SK-N-SH treated with all-trans-retinoic acid at 6 μM for 48 hours (cell line): ENCODE data around the gene RETREG1.

Source experiments
- ATAC-seq: fragments of 200-7000 bp; cut with Tn5 transposase; 3 replicates; pipeline ENCODE4 v1.9.1; 2020; ENCODE audit warnings: mild to moderate bottlenecking, moderate library complexity
- ARNTL ChIP-seq: fragments of 450-650 bp; formaldehyde crosslinking; IDR thresholded peaks from 2 replicates; pipeline ENCODE4 v1.5.0; 2020; ENCODE audit warnings: low read depth, mild to moderate bottlenecking, moderate library complexity, borderline replicate concordance
- BACH2 ChIP-seq: fragments of 250-450 bp; sonication (Bioruptor Pico); IDR thresholded peaks from 2 replicates; pipeline ENCODE4 v1.9.0; 2021; ENCODE audit warnings: mild to moderate bottlenecking, borderline replicate concordance
- CSDC2 ChIP-seq: fragments of 250-450 bp; sonication (Bioruptor Pico); IDR thresholded peaks from 2 replicates; pipeline ENCODE4 v1.5.0; 2020; ENCODE audit warnings: mild to moderate bottlenecking, moderate library complexity
- ESRRG ChIP-seq: fragments of 250-450 bp; sonication (Bioruptor Pico); IDR thresholded peaks from 2 replicates; pipeline ENCODE4 v1.6.1; 2021; ENCODE audit warnings: mild to moderate bottlenecking
- GLIS3 ChIP-seq: fragments of 250-450 bp; sonication (Bioruptor Pico); IDR thresholded peaks from 2 replicates; pipeline ENCODE4 v1.5.0; 2020; ENCODE audit warnings: mild to moderate bottlenecking, moderate library complexity
- OSR1 ChIP-seq: fragments of 250-450 bp; sonication (Bioruptor Pico); IDR thresholded peaks from 2 replicates; pipeline ENCODE4 v1.8.0; 2022; ENCODE audit warnings: moderate library complexity, mild to moderate bottlenecking, inconsistent platforms
- RARB ChIP-seq: fragments of 250-450 bp; sonication (Bioruptor Pico); IDR thresholded peaks from 2 replicates; pipeline ENCODE4 v1.8.0; 2021; ENCODE audit warnings: mild to moderate bottlenecking, moderate library complexity
- SNAI2 ChIP-seq: fragments of 250-450 bp; sonication (Bioruptor Pico); IDR thresholded peaks from 2 replicates; pipeline ENCODE4 v1.5.0; 2020; ENCODE audit warnings: mild to moderate bottlenecking, moderate library complexity
- TCF4 ChIP-seq: fragments of 250-450 bp; sonication (Bioruptor Pico); IDR thresholded peaks from 2 replicates; pipeline ENCODE4 v1.8.0; 2021; ENCODE audit warnings: mild to moderate bottlenecking, moderate library complexity, borderline replicate concordance
- TOX ChIP-seq: fragments of 250-450 bp; sonication (Bioruptor Pico); IDR thresholded peaks from 2 replicates; pipeline ENCODE4 v1.8.0; 2021; ENCODE audit warnings: mild to moderate bottlenecking, moderate library complexity, borderline replicate concordance
- ZC3H10 ChIP-seq: fragments of 250-450 bp; sonication (Bioruptor Pico); IDR thresholded peaks from 2 replicates; pipeline ENCODE4 v1.5.1; 2021; ENCODE audit warnings: mild to moderate bottlenecking, moderate library complexity
- ZFP3 ChIP-seq: fragments of 250-450 bp; sonication (Bioruptor Pico); IDR thresholded peaks from 2 replicates; pipeline ENCODE4 v1.5.0; 2020; ENCODE audit warnings: mild to moderate bottlenecking, moderate library complexity
- ZFP30 ChIP-seq: fragments of 450-650 bp; formaldehyde crosslinking; IDR thresholded peaks from 2 replicates; pipeline ENCODE4 v1.5.0; 2022; ENCODE audit warnings: mild to moderate bottlenecking, moderate library complexity
- ZNF565 ChIP-seq: fragments of 450-650 bp; formaldehyde crosslinking; conservative IDR thresholded peaks from 2 replicates; pipeline ENCODE4 v1.5.0; 2020; ENCODE audit warnings: low read depth, mild to moderate bottlenecking, moderate library complexity
- ZNF70 ChIP-seq: fragments of 450-650 bp; formaldehyde crosslinking; IDR thresholded peaks from 2 replicates; pipeline ENCODE4 v1.5.0; 2020; ENCODE audit warnings: mild to moderate bottlenecking, moderate library complexity
- ZNF8 ChIP-seq: fragments of 450-650 bp; formaldehyde crosslinking; IDR thresholded peaks from 2 replicates; pipeline ENCODE4 v1.5.0; 2020; ENCODE audit warnings: mild to moderate bottlenecking, moderate library complexity
- TF ChIP-seq, protein P1 (sequence below): fragments of 250-450 bp; sonication (Bioruptor Pico); IDR thresholded peaks from 2 replicates; pipeline ENCODE4 v1.5.1; 2021; ENCODE audit warnings: mild to moderate bottlenecking, moderate library complexity
- TF ChIP-seq, protein P2 (sequence below): fragments of 250-450 bp; sonication (Bioruptor Pico); IDR thresholded peaks from 2 replicates; pipeline ENCODE4 v1.8.0; 2020; ENCODE audit warnings: mild to moderate bottlenecking, moderate library complexity, borderline replicate concordance
- TF ChIP-seq, protein P3 (sequence below): fragments of 250-450 bp; sonication (Bioruptor Pico); IDR thresholded peaks from 2 replicates; pipeline ENCODE4 v1.5.1; 2020; ENCODE audit warnings: low read depth, mild to moderate bottlenecking, moderate library complexity
- TF ChIP-seq, protein P4 (sequence below): fragments of 250-450 bp; sonication (Bioruptor Pico); IDR thresholded peaks from 2 replicates; pipeline ENCODE4 v1.8.0; 2021; ENCODE audit warnings: low read depth, mild to moderate bottlenecking, moderate library complexity, borderline replicate concordance

Gene RETREG1

DNA sequence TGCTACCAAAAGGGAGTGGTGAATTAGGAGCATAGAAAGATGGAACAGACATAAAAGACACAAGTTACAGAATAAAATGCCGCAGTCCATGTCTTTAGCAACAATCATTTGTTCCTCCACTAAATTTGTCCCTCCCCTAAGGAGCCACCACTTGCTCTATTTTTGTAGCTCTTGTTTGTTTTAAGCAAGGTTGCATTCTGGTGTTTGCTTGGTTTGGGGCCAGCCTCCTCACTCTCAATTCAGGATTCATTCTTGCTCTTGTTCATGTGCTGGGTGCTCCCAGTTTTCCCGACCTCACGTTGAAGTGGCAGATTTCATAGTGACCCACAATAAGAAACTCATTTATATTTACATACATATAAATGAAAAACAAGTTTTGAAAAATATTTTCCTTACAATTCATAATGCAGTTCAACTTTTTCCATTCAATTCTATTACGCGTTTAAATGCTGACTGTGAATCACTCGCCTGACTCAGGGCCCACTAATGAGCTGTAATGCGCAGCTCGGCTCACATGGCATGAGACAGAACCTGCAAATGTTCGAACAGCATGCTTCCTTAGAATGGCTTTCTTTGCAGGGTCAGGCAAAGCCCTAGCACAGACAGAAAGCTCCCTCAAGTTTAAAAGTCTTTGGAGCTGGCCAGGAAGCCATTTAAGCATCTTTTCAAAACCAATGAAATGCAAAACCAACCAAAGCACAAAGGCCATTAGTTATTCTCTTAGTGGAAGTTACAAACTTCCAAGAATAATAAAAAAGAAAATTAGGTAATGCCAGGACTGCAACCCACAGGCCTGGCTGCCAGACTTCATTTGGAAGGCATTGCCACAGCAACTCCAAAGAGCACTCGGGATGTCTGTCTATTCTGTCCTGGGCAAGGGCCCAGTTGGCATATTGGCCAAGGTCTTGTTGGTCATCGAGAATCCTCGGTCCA is 41.7 kb downstream of the RETREG1 start:
- peak; percentile 95 for ATAC-seq
- TF ChIP-seq ZFP30 (CRISPR knock-in tag) (no peak), ZNF8 (no peak), GLIS3 (CRISPR knock-in tag) (no peak), TCF4 (CRISPR knock-in tag) (no peak), TOX (no peak), SNAI2 (CRISPR knock-in tag) (no peak), CSDC2 (CRISPR knock-in tag) (no peak), ESRRG (CRISPR knock-in tag) (no peak), ZFP3 (CRISPR knock-in tag) (no peak), RARB (CRISPR knock-in tag) (no peak), ZNF70 (CRISPR knock-in tag) (no peak), BACH2 (CRISPR knock-in tag) (no peak), ARNTL (no peak), OSR1 (no peak), ZNF565 (CRISPR knock-in tag) (no peak)
- TF ChIP-seq, protein P1, sequence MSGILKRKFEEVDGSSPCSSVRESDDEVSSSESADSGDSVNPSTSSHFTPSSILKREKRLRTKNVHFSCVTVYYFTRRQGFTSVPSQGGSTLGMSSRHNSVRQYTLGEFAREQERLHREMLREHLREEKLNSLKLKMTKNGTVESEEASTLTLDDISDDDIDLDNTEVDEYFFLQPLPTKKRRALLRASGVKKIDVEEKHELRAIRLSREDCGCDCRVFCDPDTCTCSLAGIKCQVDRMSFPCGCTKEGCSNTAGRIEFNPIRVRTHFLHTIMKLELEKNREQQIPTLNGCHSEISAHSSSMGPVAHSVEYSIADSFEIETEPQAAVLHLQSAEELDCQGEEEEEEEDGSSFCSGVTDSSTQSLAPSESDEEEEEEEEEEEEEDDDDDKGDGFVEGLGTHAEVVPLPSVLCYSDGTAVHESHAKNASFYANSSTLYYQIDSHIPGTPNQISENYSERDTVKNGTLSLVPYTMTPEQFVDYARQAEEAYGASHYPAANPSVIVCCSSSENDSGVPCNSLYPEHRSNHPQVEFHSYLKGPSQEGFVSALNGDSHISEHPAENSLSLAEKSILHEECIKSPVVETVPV (CRISPR knock-in tag) = no peak
- TF ChIP-seq, protein P2, sequence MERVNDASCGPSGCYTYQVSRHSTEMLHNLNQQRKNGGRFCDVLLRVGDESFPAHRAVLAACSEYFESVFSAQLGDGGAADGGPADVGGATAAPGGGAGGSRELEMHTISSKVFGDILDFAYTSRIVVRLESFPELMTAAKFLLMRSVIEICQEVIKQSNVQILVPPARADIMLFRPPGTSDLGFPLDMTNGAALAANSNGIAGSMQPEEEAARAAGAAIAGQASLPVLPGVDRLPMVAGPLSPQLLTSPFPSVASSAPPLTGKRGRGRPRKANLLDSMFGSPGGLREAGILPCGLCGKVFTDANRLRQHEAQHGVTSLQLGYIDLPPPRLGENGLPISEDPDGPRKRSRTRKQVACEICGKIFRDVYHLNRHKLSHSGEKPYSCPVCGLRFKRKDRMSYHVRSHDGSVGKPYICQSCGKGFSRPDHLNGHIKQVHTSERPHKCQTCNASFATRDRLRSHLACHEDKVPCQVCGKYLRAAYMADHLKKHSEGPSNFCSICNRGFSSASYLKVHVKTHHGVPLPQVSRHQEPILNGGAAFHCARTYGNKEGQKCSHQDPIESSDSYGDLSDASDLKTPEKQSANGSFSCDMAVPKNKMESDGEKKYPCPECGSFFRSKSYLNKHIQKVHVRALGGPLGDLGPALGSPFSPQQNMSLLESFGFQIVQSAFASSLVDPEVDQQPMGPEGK (CRISPR knock-in tag) = no peak
- TF ChIP-seq, protein P3, sequence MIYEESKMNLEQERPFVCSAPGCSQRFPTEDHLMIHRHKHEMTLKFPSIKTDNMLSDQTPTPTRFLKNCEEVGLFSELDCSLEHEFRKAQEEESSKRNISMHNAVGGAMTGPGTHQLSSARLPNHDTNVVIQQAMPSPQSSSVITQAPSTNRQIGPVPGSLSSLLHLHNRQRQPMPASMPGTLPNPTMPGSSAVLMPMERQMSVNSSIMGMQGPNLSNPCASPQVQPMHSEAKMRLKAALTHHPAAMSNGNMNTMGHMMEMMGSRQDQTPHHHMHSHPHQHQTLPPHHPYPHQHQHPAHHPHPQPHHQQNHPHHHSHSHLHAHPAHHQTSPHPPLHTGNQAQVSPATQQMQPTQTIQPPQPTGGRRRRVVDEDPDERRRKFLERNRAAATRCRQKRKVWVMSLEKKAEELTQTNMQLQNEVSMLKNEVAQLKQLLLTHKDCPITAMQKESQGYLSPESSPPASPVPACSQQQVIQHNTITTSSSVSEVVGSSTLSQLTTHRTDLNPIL = no peak

DNA sequence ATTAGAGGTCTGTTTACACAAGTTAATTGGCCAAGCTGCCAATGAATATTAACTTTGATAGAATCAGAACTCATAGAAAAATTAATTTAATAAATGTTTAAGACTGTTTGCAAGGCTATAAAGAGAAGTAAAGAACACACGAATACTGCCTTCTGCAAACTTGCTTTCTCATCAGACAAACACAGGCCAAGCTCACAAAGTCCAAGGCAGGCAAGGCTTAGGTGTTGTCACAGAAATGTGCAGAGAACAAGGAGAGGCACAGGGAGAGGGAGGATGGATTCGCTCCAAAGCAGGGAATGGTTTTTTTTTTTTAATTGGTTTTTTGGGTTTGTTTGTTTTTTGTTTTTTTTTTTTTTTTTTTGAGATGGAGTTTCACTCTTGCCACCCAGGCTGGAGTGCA is 43.4 kb downstream of the RETREG1 start:
- ATAC-seq = no peak
- TF ChIP-seq ZNF8 = no peak
- TF ChIP-seq, protein P3 = no peak
- TF ChIP-seq, protein P4, sequence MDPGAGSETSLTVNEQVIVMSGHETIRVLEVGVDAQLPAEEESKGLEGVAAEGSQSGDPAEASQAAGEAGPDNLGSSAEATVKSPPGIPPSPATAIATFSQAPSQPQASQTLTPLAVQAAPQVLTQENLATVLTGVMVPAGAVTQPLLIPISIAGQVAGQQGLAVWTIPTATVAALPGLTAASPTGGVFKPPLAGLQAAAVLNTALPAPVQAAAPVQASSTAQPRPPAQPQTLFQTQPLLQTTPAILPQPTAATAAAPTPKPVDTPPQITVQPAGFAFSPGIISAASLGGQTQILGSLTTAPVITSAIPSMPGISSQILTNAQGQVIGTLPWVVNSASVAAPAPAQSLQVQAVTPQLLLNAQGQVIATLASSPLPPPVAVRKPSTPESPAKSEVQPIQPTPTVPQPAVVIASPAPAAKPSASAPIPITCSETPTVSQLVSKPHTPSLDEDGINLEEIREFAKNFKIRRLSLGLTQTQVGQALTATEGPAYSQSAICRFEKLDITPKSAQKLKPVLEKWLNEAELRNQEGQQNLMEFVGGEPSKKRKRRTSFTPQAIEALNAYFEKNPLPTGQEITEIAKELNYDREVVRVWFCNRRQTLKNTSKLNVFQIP (CRISPR knock-in tag) = no peak
- TF ChIP-seq, protein P2 (CRISPR knock-in tag) = no peak
- no peak for TF ChIP-seq RARB (CRISPR knock-in tag)
- TF ChIP-seq ZC3H10 = no peak
- no peak for TF ChIP-seq CSDC2 (CRISPR knock-in tag)
- TF ChIP-seq TCF4 (CRISPR knock-in tag) = no peak
- TF ChIP-seq ESRRG (CRISPR knock-in tag) = no peak
- TF ChIP-seq, protein P1 (CRISPR knock-in tag) = no peak
- no peak for TF ChIP-seq ZFP30 (CRISPR knock-in tag)
- TF ChIP-seq OSR1 = no peak
- TF ChIP-seq TOX = no peak
- TF ChIP-seq ZFP3 (CRISPR knock-in tag) = no peak
- TF ChIP-seq SNAI2 (CRISPR knock-in tag) = no peak
- TF ChIP-seq GLIS3 (CRISPR knock-in tag) = no peak
- TF ChIP-seq ZNF565 (CRISPR knock-in tag) = no peak
